Middle frontal gyrus (tissue), 1 donor: ENCODE measurements around the gene ZNF771.
"Not testable (repeated sequence)": the region's sequence is repeated elsewhere in the genome, so short reads cannot be mapped to it uniquely, and the experiment has no call there.

Experiments
- DNase-seq: peaks from one replicate; pipeline ENCODE4 v3.0.0-alpha.2; 2015; ENCODE audit warnings: low spot score; ENCODE audit errors: extremely low spot score

The ZNF771 gene

DNA sequence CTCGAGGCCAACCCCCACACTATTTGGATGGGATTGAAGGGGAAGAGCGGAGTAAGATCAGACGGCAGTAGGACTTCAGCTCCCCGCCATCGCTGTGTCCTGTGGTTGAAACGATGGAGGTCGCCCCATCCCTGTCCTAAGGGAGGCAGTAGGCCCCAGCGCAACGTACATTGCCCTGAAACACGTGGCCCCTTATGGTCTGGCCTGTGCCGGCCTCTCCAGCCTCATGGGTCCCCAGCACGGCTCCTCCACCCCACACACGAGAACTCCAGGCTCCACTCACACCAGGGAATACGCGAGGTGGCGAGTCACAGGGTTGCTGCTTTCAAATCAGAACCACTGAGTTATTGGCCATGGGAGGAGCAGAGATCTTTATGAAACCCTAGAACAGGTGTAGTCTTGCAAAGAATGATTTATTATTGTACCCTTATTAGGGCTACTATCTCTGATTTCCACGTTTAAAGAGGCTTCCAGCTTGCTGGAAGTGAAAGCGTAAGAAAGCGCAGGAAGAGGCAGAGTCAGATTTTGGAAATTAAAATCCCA, 23.1 kb downstream of the ZNF771 start:
- no peak for DNase-seq

DNA sequence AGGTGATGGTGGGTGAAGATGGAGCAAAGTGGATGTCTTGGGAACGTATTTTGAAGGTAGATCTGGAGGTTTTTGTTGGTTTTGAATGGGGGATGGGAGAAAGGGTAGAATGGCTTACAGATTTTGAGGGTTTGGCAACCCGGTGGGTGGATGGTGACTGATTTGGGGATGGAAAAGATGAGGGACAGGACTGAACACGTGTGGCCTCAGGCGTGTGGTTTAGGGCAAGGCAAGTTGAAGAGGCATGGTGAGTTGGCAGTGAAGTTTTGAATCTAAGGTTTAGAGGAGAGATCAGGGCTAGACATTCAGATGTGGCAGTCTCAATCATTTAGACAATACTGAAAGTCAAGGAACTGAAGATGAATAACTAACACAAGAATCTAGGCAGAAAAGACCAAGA, 27.4 kb downstream of the ZNF771 start:
- DNase-seq: no peak

DNA sequence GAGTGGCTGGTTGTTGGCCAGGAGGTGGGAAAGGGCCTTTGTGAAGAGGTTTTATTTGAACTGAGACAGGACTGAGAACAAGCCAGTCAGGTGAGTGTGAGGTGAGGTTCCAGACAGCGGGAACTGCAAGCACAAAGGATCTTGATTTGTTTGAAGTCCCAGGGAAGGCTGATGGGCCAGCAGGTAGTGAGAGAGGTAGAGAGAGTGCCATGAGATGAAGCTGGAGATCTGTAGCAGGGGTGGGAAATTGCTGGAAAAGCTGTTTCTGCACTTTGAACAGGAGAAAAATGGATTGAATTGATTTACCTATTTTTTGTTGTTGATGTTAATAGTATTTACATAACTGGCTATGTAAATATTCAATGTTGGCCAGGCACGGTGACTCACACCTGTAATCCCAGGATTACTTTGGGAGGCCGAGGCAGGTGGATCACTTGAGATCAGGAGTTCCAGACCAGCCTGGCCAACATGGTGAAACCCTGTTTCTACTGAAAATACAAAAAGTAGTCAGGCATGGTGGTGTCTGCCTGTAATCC, 30.2 kb downstream of the ZNF771 start:
- no peak for DNase-seq

DNA sequence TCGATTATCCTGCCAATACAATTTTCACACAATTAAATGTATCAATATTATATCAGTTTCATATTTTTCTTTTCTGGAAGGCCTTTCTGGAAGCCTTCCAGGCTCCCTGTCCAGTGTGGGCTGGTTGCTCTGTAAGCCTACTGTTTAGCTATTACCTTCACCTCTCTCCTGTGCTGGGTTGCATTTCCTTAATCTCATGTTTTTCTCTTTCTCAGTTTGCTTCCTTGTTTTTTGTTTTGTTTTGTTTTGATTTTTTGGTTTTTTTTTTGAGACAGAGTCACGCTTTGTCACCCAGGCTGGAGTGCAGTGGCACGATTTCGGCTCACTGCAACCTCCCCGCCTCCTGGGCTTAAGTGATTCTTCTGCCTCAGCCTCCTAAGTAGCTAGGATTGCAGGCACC, 31.4 kb downstream of the ZNF771 start:
- DNase-seq: no peak

DNA sequence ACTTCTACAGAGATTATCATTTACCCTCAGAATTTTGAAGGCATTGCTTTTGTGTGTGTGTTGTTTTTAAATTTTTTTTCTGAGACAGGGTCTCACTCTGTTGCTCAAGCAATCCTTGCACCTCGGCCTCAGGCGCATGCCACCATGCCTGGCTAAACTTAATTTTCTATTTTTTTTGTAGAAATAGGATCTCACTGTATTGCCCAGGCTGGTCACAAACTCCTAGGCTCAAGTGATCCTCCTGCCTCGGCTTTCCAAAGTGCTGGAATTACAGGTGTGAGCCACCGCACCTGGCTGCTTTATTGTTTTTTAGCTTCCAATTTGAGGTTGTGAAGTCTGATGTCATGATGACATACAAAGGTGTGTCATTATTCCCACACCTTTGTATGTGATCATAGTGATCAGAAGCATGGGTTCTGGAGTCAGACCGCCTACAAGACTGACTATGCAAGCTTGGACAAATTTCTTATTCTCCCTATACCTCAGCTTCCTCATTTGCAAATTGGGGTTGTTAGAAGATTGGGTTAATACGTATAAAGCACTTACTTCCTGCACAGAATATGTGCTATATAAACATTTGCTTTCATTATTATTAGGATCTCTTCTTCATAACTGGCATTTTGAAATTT, 32.4 kb downstream of the ZNF771 start:
- DNase-seq: no peak

DNA sequence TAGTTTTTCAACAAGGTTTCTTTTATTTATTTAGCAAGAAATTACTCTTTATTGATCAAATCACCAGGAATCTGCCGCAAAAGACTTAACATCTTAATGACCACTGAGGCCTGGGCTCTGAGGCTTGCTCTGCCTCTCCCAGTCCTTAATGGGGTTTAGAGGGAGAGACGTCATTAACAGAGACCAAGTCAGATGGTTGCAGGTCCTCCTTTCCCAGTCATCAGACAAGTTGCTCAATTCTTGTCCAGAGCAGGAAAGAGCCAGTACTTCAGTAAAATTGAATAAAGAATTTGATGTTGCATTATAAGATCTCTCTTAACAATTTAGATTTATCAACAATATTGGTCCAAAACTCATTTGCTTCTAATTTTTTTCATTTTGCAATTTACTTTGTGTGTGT, 36.2 kb downstream of the ZNF771 start:
- no peak for DNase-seq

DNA sequence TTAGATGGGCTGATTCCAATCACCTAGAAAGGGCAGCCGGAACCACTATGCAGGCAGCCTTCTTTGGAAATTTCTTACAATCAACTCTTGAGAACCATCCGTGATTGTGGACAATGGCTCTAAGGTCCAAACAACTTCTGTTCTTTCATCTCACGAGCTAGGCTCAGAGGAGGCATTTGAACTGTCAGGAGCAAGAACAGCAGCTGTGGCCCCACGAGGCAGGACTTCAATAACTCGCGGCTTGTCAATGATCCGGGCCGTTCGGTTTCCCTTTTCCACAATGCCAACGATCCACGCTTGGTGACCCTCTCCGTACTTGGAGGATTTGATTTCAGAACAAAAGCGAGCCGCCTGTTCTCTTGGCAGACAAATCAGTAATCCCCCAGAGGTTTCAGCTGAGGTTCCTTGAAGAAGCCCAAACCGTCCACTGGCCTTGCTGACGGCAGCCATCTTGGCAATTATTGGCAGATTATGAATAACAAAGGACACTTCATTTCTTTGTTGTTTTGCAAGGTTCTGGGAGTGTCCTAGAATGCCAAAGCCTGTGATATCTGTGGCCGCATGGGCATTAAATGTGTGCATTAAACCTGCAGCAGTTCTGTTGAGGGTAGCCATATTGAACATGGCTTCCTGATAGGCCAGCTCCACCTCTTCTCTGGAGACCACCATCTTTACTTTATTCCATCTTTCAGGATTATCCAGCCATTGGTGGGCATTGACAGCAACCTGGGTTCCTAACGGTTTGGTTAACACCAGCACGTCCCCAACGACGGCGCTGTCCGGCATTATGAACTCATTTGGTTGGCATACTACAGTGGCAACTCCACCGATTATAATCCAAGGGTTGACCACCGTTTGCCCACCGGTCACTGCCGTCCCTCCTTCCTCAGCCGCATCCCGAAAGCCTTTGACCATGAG, 37.1 kb downstream of the ZNF771 start:
- DNase-seq: no peak

DNA sequence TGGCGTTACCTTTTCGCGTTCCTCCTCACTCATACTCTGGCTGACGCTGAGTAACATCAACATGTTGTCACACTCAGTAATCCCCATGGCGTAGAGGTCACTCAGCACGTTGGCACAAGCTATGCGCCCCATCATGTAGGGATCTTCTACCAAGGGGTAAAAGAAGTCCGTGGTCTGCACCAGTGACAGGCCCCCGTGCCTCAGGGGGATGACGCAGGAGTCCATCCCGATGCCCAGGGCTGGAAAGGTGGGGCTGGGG, 37.7 kb downstream of the ZNF771 start:
- DNase-seq: no peak

DNA sequence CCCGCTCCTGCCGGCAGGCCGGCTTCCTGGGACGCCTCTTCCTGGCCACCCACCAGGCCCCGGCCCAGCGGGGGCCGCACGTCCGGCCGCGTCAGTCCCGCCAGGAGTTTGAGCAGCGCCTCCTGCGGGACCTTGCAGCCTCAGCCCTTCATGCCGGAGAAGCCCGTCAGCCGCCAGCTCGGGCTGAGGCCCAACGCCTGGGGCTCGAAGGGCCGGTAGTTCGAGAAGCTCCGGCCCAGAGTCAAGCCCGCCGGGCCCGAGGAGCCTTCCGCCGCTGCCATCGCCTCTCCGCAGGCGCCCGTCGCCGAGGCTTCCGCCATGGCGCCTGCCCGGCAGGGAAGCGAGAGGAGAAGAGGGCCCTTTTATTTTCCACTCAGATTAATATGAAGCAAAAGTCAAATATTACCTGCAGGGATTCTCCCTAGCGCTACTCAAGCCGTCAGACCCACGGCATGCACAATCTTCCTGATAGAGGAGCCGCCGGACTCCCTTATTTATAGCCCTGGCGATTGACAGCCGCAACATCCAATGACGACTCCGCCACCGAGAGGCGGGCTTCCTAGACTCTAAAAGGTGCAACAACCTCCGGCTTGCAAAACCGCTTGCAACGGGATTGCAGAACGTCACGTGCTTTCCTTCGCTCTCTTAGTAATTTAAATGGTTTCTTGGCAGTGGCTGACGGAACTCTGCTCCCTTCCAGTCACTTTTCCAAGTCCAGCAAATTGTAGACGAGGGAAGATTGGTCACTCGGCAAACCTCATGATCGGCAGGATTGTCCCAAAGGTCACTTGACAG, 38.2 kb downstream of the ZNF771 start, which contains the start of gene SEPHS2:
Gene SEPHS2, minus strand, starts transcription at position 467 of the 795 bp plus-strand sequence. Its CDS starts 147 bp downstream, at position 320.
- peak; percentile 95 for DNase-seq

DNA sequence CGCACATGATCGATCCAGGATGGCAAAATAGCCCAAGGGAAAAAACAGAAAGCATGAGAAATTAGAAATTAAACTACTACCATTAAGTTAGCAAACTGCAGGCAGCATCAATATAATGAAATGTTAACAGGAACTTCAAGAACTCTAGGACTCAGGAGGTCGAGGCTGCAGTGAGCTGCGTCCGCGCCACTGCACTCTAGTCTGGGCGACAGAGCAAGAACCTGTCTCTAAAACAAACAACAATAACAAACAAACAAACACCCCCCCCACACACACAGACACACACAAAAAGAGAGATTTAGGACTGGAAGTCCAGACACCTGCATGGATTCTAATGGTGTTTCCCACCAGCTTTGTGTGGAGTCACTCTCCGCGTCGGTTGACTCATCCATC, 38.8 kb downstream of the ZNF771 start:
- DNase-seq: no peak

DNA sequence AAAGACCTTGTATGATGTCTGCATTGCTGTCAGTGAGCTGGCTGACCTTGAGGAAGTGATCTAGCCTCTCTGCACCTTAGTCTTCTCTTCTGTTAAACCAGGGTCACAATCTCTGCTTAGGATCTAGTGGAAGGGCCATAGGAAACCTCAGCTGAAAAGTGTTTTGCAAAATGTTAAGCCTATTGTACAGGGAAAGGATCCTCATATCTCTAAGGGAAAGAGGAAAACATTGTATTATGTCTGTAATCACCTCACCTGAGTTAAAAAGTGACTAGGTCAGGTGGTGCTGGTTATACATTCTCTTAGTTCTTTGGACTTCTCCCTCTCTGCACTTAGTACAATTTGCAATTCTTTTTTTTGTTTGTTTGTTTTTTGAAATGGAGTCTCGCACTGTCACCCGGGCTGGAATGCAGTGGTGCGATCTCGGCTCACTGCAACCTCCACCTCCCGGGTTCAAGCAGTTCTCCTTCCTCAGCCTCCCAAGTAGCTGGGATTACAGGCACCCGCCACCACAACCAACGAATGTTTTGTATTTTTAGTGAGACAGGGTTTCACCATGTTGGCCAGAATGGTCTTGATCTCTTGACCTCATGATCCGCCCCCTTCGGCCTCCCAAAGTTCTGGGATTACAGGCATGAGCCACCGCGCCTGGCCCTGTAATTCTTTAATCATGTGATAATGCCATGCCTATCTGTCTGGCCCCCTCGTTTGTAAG, 40.3 kb downstream of the ZNF771 start:
- DNase-seq: no peak

DNA sequence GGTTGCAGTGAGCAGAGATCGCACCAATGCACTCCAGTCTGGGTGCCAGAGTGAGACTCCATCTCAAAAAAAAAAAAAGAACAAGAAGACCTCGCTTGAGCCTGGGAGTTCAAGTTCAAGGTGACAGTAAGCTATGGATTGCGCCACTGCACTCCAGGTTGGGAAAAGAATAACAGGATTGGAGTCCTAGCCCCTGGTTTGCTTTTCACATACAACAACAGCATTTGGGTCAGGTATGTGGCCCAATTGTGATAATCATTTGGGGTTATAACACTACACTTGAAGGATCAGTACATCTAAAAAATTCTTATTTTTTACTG, 41.7 kb downstream of the ZNF771 start:
- no peak for DNase-seq

DNA sequence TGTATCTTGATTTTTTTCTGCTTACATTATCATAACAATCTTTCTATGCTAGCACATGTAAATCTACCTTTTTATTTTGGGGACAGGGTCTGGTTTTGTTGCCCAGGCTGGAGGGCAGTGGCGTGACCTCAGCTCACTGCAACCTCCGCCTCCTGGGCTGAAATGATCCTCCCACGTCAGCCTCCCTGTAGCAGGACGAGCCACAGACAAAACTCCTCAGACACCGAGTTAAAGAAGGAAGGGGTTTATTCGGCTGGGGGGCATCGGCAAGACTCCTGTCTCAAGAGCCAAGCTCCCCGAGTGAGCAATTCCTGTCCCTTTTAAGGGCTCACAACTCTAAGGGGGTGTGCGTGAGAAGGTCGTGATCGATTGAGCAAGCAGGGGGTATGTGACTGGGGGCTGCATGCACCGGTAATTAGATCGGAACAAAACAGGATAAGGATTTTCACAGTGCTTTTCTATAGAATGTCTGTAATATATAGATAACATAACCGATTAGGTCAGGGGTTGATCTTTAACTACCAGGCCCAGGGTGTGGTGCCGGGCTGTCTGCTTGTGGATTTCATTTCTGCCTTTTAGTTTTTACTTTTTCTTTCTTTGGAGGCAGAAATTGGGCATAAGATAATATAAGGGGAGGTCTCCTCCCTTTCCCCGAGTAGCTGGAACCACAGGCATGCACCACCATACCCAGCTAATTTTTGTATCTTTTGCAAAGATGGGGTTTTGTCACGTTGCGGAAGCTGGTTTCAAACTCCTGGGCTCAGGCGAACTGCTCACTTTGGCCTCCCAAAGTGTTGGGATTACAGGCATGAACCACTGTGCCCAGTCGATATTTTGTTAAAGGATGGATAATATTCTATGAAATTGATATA, 45.5 kb downstream of the ZNF771 start:
- DNase-seq: not testable (repeated sequence)

DNA sequence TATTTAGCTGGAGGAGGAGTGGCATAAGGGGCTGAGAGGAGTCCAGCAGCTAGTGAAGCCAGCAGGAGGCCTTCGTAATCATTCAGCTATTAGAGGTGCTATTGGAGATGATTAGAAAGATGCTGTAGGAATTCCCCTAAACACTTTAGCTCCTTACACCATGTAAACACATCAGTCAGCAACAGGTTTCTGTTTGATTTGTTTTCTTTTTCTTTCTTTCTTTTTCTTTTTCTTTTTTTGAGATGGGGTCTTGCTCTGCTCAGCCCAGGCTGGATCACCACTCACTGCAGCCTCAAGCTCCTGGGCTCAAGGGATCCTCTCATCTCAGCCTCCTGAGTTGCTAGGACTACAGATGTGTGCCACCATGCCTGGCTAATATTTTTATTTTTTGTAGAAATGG, 48.9 kb downstream of the ZNF771 start:
- DNase-seq: no peak

DNA sequence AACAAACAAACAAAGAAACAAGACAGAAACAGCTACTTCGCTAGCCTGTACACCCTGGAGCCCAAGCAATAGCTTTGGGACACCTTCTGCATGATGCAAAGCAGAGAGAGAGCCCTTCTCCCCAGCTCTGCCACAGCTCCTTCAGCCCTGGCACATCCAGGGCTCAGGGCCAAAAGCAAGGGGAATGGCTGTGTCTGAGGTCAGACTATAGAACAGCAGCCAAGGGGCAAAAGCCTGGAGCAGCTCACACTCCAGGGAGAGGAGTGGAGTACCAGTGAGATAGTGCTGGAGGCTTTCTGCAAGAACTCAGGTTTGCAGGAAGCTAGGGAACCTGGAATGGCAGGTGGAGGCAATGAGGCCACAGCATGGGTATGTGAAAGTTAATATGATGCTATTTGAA, 49.9 kb downstream of the ZNF771 start:
- DNase-seq: no peak

DNA sequence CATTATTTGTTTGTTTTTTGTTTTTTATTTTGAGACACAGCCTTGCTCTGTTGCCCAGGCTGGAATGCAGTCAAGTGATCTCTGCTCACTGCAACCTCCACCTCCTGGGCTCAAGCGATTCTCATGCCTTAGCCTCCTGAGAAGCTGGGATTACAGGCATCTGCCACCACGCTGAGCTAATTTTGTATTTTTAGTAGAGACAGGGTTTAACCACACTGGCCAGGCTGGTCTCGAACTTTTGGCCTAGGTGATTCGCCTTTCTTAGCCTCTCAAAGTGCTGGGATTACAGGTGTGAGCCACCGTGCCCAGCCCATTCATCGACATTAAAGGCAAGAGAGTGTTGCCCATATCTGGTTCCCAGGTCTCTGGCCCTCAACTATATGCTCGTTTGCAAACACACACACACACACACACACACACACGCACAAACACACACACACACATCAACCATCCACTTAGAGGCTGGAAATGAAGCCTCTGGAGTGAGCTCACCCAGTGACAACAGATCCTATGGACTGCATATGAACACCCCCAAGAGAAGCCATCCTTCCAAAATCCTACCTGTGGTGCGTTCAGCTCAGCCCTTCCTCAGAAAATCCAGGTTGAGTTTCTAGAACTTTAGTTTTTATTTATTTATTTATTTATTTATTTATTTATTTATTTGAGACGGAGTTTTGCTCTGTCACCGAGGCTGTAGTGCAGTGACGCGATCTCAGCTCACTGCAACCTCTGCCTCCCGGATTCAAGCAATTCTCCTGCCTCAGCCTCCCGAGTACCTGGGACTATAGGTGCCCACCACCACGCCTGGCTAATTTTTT, 50.5 kb downstream of the ZNF771 start:
- no peak for DNase-seq

DNA sequence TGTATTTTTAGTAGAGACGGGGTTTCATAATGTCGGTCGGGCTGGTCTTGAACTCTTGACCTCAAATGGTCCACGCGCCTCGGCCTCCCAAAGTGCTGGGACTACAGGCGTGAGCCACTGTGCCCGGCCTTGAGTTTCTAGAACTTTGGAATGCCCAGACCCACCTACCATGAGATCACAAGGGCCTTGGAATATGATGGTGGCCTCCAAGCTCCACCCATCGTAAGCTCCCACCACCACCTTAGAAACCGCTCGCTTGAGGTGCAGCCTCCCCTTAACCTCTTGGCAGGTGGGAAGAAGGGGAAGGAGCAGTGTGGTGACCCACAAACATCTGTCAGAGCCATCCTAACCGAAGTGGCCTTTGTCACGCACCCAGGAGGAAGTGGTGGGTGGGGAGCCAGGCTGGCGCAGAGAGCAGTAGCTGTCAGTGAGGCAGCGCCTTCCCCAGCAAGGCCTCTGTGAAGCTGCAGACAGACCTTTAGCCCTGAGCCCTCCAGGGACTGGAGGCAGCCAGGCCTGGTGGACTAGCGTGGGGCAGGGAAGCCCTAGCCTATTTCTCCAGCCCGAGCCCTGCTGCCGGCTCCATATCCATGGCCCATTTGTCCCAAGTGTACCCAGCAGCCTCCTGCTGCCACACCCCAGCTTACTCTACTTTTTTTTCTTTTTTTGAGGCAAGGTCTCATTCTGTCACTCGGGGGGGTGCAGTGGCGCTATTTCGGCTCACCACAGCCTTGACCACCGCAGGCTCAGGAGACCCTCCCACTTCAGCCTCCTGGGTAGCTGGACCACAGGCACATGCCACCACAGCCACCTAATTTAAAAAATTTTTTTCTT, 51.4 kb downstream of the ZNF771 start:
- DNase-seq: no peak

DNA sequence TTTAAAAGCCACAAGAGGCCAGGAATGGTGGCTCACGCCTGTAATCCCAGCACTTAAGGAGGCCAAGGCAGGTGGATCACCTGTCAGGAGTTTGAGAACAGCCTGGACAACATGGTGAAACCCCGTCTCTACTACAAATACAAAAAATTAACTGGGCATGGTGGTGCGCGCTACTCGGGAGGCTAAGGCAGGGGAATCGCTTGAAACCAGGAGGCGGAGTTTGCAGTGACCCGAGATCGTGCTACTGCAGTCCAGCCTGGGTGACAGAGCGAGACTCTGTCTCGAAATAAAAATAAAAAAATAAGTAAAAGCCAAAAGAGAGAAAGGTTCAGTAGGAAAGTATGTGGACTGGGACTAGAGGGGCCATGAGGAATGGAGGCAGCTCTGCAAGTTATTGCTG, 52.0 kb downstream of the ZNF771 start:
- no peak for DNase-seq
